Measurements from ENCODE around the gene ANKFN1. TPM values are rescaled to one million over a fixed set of nuclear protein-coding genes. Genes with fewer than 3 reads are reported as not detected.

Gene ANKFN1
- total RNA-seq, 4 donors from 2014 or later: 0.13 to 1.4 (median 0.75) TPM

DNA sequence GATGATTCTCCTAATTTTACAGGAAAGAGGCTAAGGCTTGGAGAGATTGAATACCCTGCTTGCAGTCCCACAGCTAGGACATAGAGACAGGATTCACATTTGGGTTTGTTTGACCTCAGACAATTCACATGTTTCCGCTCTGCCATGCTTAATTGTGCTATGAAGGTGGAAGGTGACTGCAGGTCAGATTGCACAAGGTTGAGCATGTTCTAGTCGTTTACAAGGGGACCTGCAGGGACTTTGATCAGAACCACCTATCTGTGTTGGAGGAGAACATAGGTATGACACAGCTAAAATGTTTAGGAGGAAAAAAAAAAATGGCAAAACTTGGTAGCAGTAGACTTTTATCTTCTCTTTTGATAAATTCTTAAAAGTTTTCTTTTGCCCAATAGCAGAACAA, 4.9 kb upstream of the ANKFN1 start:
- no peak for ATAC-seq
- TF ChIP-seq POLR2A (IDR thresholded peaks at IDR 0.05) (no peak), EP300 (IDR thresholded peaks at IDR 0.05) (no peak), POLR2AphosphoS5 (IDR thresholded peaks at IDR 0.05) (no peak)
- TF ChIP-seq, protein P1, sequence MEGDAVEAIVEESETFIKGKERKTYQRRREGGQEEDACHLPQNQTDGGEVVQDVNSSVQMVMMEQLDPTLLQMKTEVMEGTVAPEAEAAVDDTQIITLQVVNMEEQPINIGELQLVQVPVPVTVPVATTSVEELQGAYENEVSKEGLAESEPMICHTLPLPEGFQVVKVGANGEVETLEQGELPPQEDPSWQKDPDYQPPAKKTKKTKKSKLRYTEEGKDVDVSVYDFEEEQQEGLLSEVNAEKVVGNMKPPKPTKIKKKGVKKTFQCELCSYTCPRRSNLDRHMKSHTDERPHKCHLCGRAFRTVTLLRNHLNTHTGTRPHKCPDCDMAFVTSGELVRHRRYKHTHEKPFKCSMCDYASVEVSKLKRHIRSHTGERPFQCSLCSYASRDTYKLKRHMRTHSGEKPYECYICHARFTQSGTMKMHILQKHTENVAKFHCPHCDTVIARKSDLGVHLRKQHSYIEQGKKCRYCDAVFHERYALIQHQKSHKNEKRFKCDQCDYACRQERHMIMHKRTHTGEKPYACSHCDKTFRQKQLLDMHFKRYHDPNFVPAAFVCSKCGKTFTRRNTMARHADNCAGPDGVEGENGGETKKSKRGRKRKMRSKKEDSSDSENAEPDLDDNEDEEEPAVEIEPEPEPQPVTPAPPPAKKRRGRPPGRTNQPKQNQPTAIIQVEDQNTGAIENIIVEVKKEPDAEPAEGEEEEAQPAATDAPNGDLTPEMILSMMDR (IDR thresholded peaks at IDR 0.05): no peak
- Histone ChIP-seq H3K9me3 (no peaks in the 10 kb centered on the region), H3K4me1 (no peaks in the 10 kb centered on the region), H3K4me3 (no peak overlapping the region), H3K27me3 (no peaks in the 10 kb centered on the region), H3K36me3 (no peaks in the 10 kb centered on the region), H3K27ac (no peak overlapping the region)
- WGBS, 2 donors (ENCODE audit: low coverage in 1 of 2): 50 to 100% methylated on average over 1 to 2 of the region's 2 CpGs

DNA sequence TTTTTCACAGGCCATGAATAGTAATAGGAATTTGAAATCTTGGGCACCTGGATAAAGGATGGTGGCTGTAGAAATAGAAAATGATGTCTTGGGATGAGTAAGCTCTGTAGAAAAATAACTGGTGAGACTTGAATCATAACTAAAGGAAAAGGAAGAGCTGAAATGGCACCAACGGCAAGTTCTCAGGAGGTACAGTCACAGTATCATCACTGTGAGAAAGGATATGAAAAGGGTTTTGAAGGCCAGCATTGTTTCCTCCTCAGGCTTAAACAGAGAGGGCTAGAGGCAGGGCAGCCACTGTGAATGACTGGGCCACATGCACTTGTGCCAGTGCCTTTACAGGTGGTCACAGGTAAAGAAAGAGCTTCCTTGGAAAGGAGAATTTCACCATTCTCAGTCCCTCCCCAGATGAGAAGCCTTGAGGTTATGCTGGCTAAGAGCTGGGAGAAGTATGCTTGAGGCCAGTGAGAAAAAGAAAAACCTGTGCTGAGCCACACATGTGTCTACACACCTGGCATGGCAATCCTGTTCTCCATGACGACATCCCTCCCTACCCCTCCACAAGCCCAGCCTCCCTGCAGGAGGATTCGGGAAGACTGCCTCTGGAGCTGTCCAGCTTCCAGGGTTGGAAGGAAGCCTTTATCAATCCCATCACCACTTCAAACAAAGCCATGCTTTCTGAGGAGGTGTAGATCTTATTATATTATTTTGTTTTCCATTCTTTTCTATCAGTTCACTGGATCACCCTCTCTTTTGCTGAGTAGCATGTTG, 3.8 kb upstream of the ANKFN1 start:
- TF ChIP-seq POLR2AphosphoS5 (IDR thresholded peaks at IDR 0.05) (no peak), EP300 (IDR thresholded peaks at IDR 0.05) (no peak), POLR2A (IDR thresholded peaks at IDR 0.05) (no peak)
- TF ChIP-seq, protein P1 (IDR thresholded peaks at IDR 0.05): no peak
- Histone ChIP-seq H3K4me3 (no peak overlapping the region), H3K27ac (no peak overlapping the region), H3K27me3 (no peaks in the 10 kb centered on the region), H3K4me1 (no peaks in the 10 kb centered on the region), H3K9me3 (no peaks in the 10 kb centered on the region), H3K36me3 (no peaks in the 10 kb centered on the region)
- ATAC-seq: no peak
- 50% methylated on average over 3 of the region's 3 CpGs; no CpG with 5 or more reads in 1 of the 2 donors for WGBS, 2 donors (ENCODE audit: low coverage in 1 of 2)

DNA sequence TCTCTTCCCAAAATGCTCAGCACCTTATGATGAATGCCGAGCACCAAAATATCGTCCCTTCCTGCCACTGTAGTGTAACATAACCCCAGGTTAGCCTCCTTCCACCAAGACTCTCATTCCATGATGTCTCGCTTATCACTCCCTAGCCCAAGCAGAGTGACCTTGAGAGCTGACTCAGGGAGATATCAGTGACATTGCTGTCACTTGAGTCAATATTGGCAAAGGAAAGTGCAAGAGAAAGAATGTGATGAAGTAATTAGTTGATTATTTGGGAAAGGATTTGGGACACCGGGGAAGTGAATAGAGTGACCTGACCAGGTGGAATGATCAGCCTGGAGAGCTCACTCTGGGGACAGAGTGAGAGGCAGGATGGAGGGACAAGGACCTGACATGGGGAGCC, 2.6 kb upstream of the ANKFN1 start:
- no peaks in the 10 kb centered on the region for H3K9me3 ChIP-seq
- TF ChIP-seq EP300 (IDR thresholded peaks at IDR 0.05) (no peak), POLR2AphosphoS5 (IDR thresholded peaks at IDR 0.05) (no peak), POLR2A (IDR thresholded peaks at IDR 0.05) (no peak)
- TF ChIP-seq, protein P1 (IDR thresholded peaks at IDR 0.05): no peak
- ATAC-seq: no peak
- no peaks in the 10 kb centered on the region for H3K27me3 ChIP-seq
- 83% methylated on average over 2 to 4 of the region's 4 CpGs for WGBS, 2 donors (ENCODE audit: low coverage in 1 of 2)
- no peak overlapping the region for H3K27ac ChIP-seq
- no peaks in the 10 kb centered on the region for H3K36me3 ChIP-seq
- H3K4me3 ChIP-seq: no peak overlapping the region
- H3K4me1 ChIP-seq: no peaks in the 10 kb centered on the region

DNA sequence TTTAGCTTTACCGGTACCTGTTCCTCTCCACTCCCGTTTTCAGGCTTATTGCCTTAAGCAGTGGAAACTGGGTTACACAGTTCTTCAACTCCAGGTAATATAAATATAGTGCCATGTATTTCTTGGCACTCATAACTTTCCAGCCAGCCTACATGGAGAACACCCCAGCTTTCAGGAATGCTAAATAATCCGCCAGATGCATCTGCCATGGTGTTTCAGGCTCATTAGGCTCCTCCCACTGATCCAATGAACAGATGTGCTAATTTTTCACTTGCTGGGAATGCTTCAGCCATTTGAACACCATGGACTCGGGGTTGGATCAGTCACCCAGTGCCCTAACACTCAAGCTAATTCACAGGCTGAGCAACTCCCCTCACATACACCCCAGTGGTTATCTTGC, 4.6 kb downstream of the ANKFN1 start:
- Histone ChIP-seq H3K27ac (no peak overlapping the region), H3K9me3 (no peaks in the 10 kb centered on the region), H3K36me3 (no peaks in the 10 kb centered on the region), H3K4me3 (no peak overlapping the region), H3K27me3 (no peaks in the 10 kb centered on the region), H3K4me1 (peaks cover 0 to 16% (median 0%) of the 10 kb centered on the region in 3 donors)
- ATAC-seq: no peak
- TF ChIP-seq EP300 (IDR thresholded peaks at IDR 0.05) (no peak), POLR2A (IDR thresholded peaks at IDR 0.05) (no peak), POLR2AphosphoS5 (IDR thresholded peaks at IDR 0.05) (no peak)
- TF ChIP-seq, protein P1 (IDR thresholded peaks at IDR 0.05): no peak
- WGBS, 2 donors (ENCODE audit: low coverage in 1 of 2): 90 to 94% methylated on average over 2 to 3 of the region's 4 CpGs

DNA sequence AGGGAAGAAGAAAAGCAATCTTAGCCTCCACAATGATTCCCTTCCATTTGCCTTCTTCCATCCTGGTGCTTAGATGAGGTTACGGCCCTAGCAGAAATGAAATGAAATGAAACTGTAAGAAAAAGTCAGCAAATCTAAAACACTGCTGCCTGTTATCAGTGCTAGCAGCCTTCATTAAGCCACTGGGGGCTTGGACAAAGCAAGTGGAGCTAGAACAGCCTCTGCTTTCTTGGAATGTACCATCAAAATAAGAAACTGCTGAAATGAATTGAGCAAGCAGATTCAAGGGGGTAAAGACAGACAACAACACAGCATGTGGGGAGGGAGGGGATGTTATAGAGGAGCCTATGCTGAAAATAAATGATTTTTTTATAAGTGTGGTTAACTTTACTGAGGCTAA, 5.1 kb downstream of the ANKFN1 start:
- no peak for ATAC-seq
- H3K27me3 ChIP-seq: no peaks in the 10 kb centered on the region
- H3K4me1 ChIP-seq: peaks cover 0 to 21% (median 0%) of the 10 kb centered on the region in 3 donors
- WGBS, 2 donors (ENCODE audit: low coverage in 1 of 2): 86% methylated on average over 1 of the region's 1 CpG; no CpG with 5 or more reads in 1 of the 2 donors
- H3K4me3 ChIP-seq: no peak overlapping the region
- TF ChIP-seq POLR2A (IDR thresholded peaks at IDR 0.05): no peak
- no peak for TF ChIP-seq EP300 (IDR thresholded peaks at IDR 0.05)
- TF ChIP-seq POLR2AphosphoS5 (IDR thresholded peaks at IDR 0.05): no peak
- TF ChIP-seq, protein P1 (IDR thresholded peaks at IDR 0.05): no peak
- H3K36me3 ChIP-seq: no peaks in the 10 kb centered on the region
- no peaks in the 10 kb centered on the region for H3K9me3 ChIP-seq
- H3K27ac ChIP-seq: no peak overlapping the region
